ENCODE measurements around the gene OTULIN. TPM values are rescaled to one million over a fixed set of nuclear protein-coding genes. Genes with fewer than 3 reads are reported as not detected.
A peak's percentile ranks its signal among the peaks of the same experiment; 100 is the strongest.

The OTULIN gene
- total RNA-seq, 2 experiments from 2014 or later, result 71.2 to 80.7 TPM

GRCh38 chr5:14744296-14745187 lies 80.0 kb downstream of the OTULIN start:
- ATAC-seq, result no peak
- Mint-ChIP-seq H3K9me3 (ENCODE audit: insufficient read depth) (no peaks in the 10 kb centered on the region), H3K27ac (peak overlapping the region; percentile 20), H3K36me3 (ENCODE audit: low read depth) (no peaks in the 10 kb centered on the region), H3K4me1 (ENCODE audit: low read depth) (peaks cover 46% of the 10 kb centered on the region), H3K27me3 (ENCODE audit: low read depth) (no peaks in the 10 kb centered on the region), H3K4me3 (no peak overlapping the region)
- ChIA-PET CTCF (interaction anchor here (1.1 to 2.5 kb wide), 4 partner anchors 12 to 125 kb away, joined by 3 to 9 read pairs (median 6); no protein-coding TSS in a partner anchor), POLR2A (no interaction called here)
- no peak for DNase-seq

GRCh38 chr5:14745188-14745563 lies 80.7 kb downstream of the OTULIN start:
- H3K27ac Mint-ChIP-seq, result no peak overlapping the region
- POLR2A ChIA-PET, result no interaction called here

GRCh38 chr5:14745753-14746152 lies 81.2 kb downstream of the OTULIN start:
- peaks cover 46% of the 10 kb centered on the region for H3K4me1 Mint-ChIP-seq (ENCODE audit: low read depth)
- no peaks in the 10 kb centered on the region for H3K9me3 Mint-ChIP-seq (ENCODE audit: insufficient read depth)
- no peaks in the 10 kb centered on the region for H3K27me3 Mint-ChIP-seq (ENCODE audit: low read depth)
- H3K4me3 Mint-ChIP-seq, result no peak overlapping the region
- CTCF ChIA-PET, result interaction anchor here (1.7 kb wide), 1 partner anchor 11 kb away, joined by 4 read pairs; no protein-coding TSS in a partner anchor
- no peak for ATAC-seq
- H3K27ac Mint-ChIP-seq, result no peak overlapping the region
- DNase-seq, result peak; percentile 38
- POLR2A ChIA-PET, result no interaction called here
- no peaks in the 10 kb centered on the region for H3K36me3 Mint-ChIP-seq (ENCODE audit: low read depth)

More at GRCh38 chr5:14745188-14745563, 80.7 kb downstream of the OTULIN start:
- CTCF ChIA-PET, result interaction anchor here (1.1 kb wide), 1 partner anchor 23 kb away, joined by 3 read pairs; no protein-coding TSS in a partner anchor
- Mint-ChIP-seq H3K4me3 (no peak overlapping the region), H3K36me3 (ENCODE audit: low read depth) (no peaks in the 10 kb centered on the region), H3K27me3 (ENCODE audit: low read depth) (no peaks in the 10 kb centered on the region), H3K4me1 (ENCODE audit: low read depth) (peaks cover 46% of the 10 kb centered on the region), H3K9me3 (ENCODE audit: insufficient read depth) (no peaks in the 10 kb centered on the region)
- ATAC-seq (no peak), DNase-seq (no peak)

- H3K36me3 Mint-ChIP-seq (ENCODE audit: low read depth), result no peaks in the 10 kb centered on the region
- H3K4me3 Mint-ChIP-seq, result no peak overlapping the region
- no peak for ATAC-seq
- ChIA-PET POLR2A (no interaction called here), CTCF (interaction anchor here (1.3 kb wide), 1 partner anchor 21 kb away, joined by 4 read pairs; no protein-coding TSS in a partner anchor)
- H3K4me1 Mint-ChIP-seq (ENCODE audit: low read depth), result peaks cover 24% of the 10 kb centered on the region
- DNase-seq, result no peak
- H3K27ac Mint-ChIP-seq, result no peak overlapping the region
- H3K27me3 Mint-ChIP-seq (ENCODE audit: low read depth), result no peaks in the 10 kb centered on the region
- H3K9me3 Mint-ChIP-seq (ENCODE audit: insufficient read depth), result no peaks in the 10 kb centered on the region
These were observed 83.8 kb downstream of the OTULIN start for GRCh38 chr5:14748180-14748900.

Other genes starting within 250 kb of the OTULIN start
- gene OTULINL, start 82.9 kb upstream of the OTULIN start, total RNA-seq, result 10 to 100 TPM; 59.6 to 68.3 TPM
- gene ANKH, start 207.1 kb downstream of the OTULIN start, total RNA-seq, result 10 to 100 TPM; 32.1 to 36.0 TPM